ENCODE results near the gene BLOC1S2. TPM values are rescaled to one million over a fixed set of nuclear protein-coding genes. Genes with fewer than 3 reads are reported as not detected.

The BLOC1S2 gene
- total RNA-seq, 1 experiment from 2014 or later, result 69.8 TPM

GRCh38 chr10:100311298-100311697 lies 24.8 kb upstream of the BLOC1S2 start:
- no peaks in the 10 kb centered on the region for H3K4me1 ChIP-seq (ENCODE audit: insufficient read depth, low read length)
- no peaks in the 10 kb centered on the region for H4K20me1 ChIP-seq (ENCODE audit: control insufficient read depth, insufficient read depth, insufficient read length)
- H3T11ph ChIP-seq (ENCODE audit: low read length), result no peak overlapping the region
- H4K5ac ChIP-seq (ENCODE audit: insufficient read length, low read depth, low read length), result no peak overlapping the region
- no peaks in the 10 kb centered on the region for H3K79me2 ChIP-seq (ENCODE audit: insufficient read depth, low read length)
- Mint-ChIP-seq H3K27ac (no peak overlapping the region), H3K27me3 (ENCODE audit: low read depth) (peaks cover 42% of the 10 kb centered on the region), H3K4me3 (no peak overlapping the region), H3K9me3 (no peaks in the 10 kb centered on the region), H3K36me3 (ENCODE audit: insufficient read depth in 1 of 3, low read depth in 3 of 3) (no peaks in the 10 kb centered on the region), H3K4me1 (peaks cover 2 to 4% of the 10 kb centered on the region in 2 experiments; a peak in 1 of 4 replicates)
- H3K9me3 ChIP-seq (ENCODE audit: control insufficient read depth, low read depth, low read length), result no peaks in the 10 kb centered on the region
- H3K23ac ChIP-seq (ENCODE audit: insufficient read length, low read depth, low read length), result no peak overlapping the region
- H2BK120ac ChIP-seq (ENCODE audit: low read depth, low read length, poor library complexity, severe bottlenecking), result no peak overlapping the region
- no peaks in the 10 kb centered on the region for H3K79me1 ChIP-seq (ENCODE audit: insufficient read depth, low read depth, low read length, poor library complexity, severe bottlenecking)
- H3K27me3 ChIP-seq (ENCODE audit: insufficient read depth, low read length), result no peaks in the 10 kb centered on the region
- no peak overlapping the region for H3K14ac ChIP-seq (ENCODE audit: insufficient read depth, low read length)
- H2AFZ ChIP-seq (ENCODE audit: low read length), result no peak overlapping the region
- H3K9ac ChIP-seq (ENCODE audit: extremely low read depth, insufficient read length, low read length), result no peak overlapping the region
- H3K4ac ChIP-seq (ENCODE audit: low read depth, low read length), result no peak overlapping the region
- no peak overlapping the region for H3K27ac ChIP-seq (ENCODE audit: insufficient read length, low read depth, low read length)
- H2BK12ac ChIP-seq (ENCODE audit: insufficient read length, low read depth, low read length), result no peak overlapping the region
- H3K4me2 ChIP-seq (ENCODE audit: insufficient read depth, insufficient read length, low read length), result no peak overlapping the region
- no peak overlapping the region for H2AK5ac ChIP-seq (ENCODE audit: insufficient read length, low read length)
- no peak for DNase-seq
- WGBS (ENCODE audit: extremely low coverage, insufficient read length, low lambda C conversion rate), result no CpG with 5 or more reads among the region's 4 CpGs
- TF ChIP-seq CTCF (conservative IDR thresholded peaks at IDR 0.05), result no peak
- no peak overlapping the region for H4K91ac ChIP-seq (ENCODE audit: insufficient read length, low read depth, low read length)
- no peaks in the 10 kb centered on the region for H3K23me2 ChIP-seq (ENCODE audit: insufficient read length, low read depth, low read length, poor library complexity, severe bottlenecking)
- H2BK20ac ChIP-seq (ENCODE audit: low read depth, low read length, poor library complexity, severe bottlenecking), result no peak overlapping the region
- no peak overlapping the region for H3K56ac ChIP-seq (ENCODE audit: insufficient read length, low read depth, low read length)
- H2BK5ac ChIP-seq (ENCODE audit: insufficient read length, low read length), result no peak overlapping the region
- H2BK15ac ChIP-seq (ENCODE audit: low read depth, low read length), result no peak overlapping the region
- no peak overlapping the region for H4K8ac ChIP-seq (replicated peaks; ENCODE audit: insufficient read length, low read depth, low read length)
- no peak overlapping the region for H3K18ac ChIP-seq (ENCODE audit: insufficient read length, low read depth, low read length)

All from H9 (cell line).